HL-60/S4 treated with phorbol 12-myristate 13-acetate at 8.2 ng/mL for 4 days and 3 days (cell line): Measurements from ENCODE around the gene CYTH4.
"Not testable (repeated sequence)": the region's sequence is repeated elsewhere in the genome, so short reads cannot be mapped to it uniquely, and the experiment has no call there.

Experiments used
- in situ Hi-C: fragments of 300-500 bp; cut with MboI; formaldehyde crosslinking; loops from 2 replicates; pipeline ENCODE4 v1.15.0; 2022; ENCODE audit warnings: low sequenced_read_pairs

The CYTH4 gene

GRCh38 chr22:37324340-37325038 is 42.2 kb downstream of the CYTH4 start:
- in situ Hi-C loops: no loop called here

- in situ Hi-C loops: no loop called here
Measured at GRCh38 chr22:37325039-37325395, 42.7 kb downstream of the CYTH4 start.

- in situ Hi-C loops: no loop called here
Measured at GRCh38 chr22:37326726-37327125, 44.4 kb downstream of the CYTH4 start.

- in situ Hi-C loops: no loop called here
Measured at GRCh38 chr22:37328017-37328416, 45.7 kb downstream of the CYTH4 start.

GRCh38 chr22:37328538-37329237 is 46.4 kb downstream of the CYTH4 start:
- in situ Hi-C loops: not testable (repeated sequence)

- in situ Hi-C loops: no loop called here
Measured at GRCh38 chr22:37329238-37330140, 47.2 kb downstream of the CYTH4 start.

GRCh38 chr22:37330200-37331033 is 48.1 kb downstream of the CYTH4 start:
- in situ Hi-C loops: no loop called here

- in situ Hi-C loops: no loop called here
Measured at GRCh38 chr22:37331034-37331428, 48.7 kb downstream of the CYTH4 start.

- in situ Hi-C loops: no loop called here
Measured at GRCh38 chr22:37331856-37332536, 49.7 kb downstream of the CYTH4 start.

- in situ Hi-C loops: no loop called here
Measured at GRCh38 chr22:37333724-37334460, 51.6 kb downstream of the CYTH4 start.

- in situ Hi-C loops: no loop called here
Measured at GRCh38 chr22:37334461-37334858, 52.2 kb downstream of the CYTH4 start.

- in situ Hi-C loops: no loop called here
Measured at GRCh38 chr22:37334859-37335805, 52.8 kb downstream of the CYTH4 start.

- in situ Hi-C loops: no loop called here
Measured at GRCh38 chr22:37335806-37336199, 53.5 kb downstream of the CYTH4 start.

- in situ Hi-C loops: no loop called here
Measured at GRCh38 chr22:37336579-37336978, 54.3 kb downstream of the CYTH4 start.

GRCh38 chr22:37337204-37337943 is 55.1 kb downstream of the CYTH4 start:
- in situ Hi-C loops: no loop called here

- in situ Hi-C loops: no loop called here
Measured at GRCh38 chr22:37338539-37339246, 56.4 kb downstream of the CYTH4 start.
